Measurements from ENCODE around the gene FMR1NB. TPM values are rescaled to one million over a fixed set of nuclear protein-coding genes. Genes with fewer than 3 reads are reported as not detected.

FMR1NB gene
- total and polyA plus RNA-seq, 2 experiments from 2014 or later, result not detected

GRCh38 chrX:148049441-148049840 lies 68.3 kb downstream of the FMR1NB start:
- TF ChIP-seq EZH2 (IDR thresholded peaks at IDR 0.05; ENCODE audit: borderline replicate concordance), result no peak
- no peak for TF ChIP-seq EZH2phosphoT487 (IDR thresholded peaks at IDR 0.05; ENCODE audit: low read depth, severe bottlenecking, unreplicated experiment)
- TF ChIP-seq CTCF (IDR thresholded peaks at IDR 0.05; ENCODE audit: poor library complexity), result peak; percentile 65
- H3K9me3 ChIP-seq (ENCODE audit: low read depth), result no peaks in the 10 kb centered on the region
- no peaks in the 10 kb centered on the region for H3K4me1 ChIP-seq (ENCODE audit: insufficient read depth)
- H3K4me2 ChIP-seq, result no peak overlapping the region
- no peak overlapping the region for H3K27ac ChIP-seq
- no peaks in the 10 kb centered on the region for H3K79me2 ChIP-seq
- H2AFZ ChIP-seq, result no peak overlapping the region
- WGBS (ENCODE audit: low lambda C conversion rate, missing lambda C conversion rate), result 23% methylated on average over 4 of the region's 4 CpGs
- H3K27me3 ChIP-seq, result no peaks in the 10 kb centered on the region
- peak; percentile 46 for DNase-seq (ENCODE audit: low spot score)
- H4K20me1 ChIP-seq (ENCODE audit: insufficient read depth, poor library complexity, severe bottlenecking), result no peaks in the 10 kb centered on the region
- no peaks in the 10 kb centered on the region for H3K36me3 ChIP-seq (replicated peaks; ENCODE audit: insufficient read depth, low read depth)
- no peaks in the 10 kb centered on the region for H3K9me2 ChIP-seq (replicated peaks; ENCODE audit: insufficient read depth)
- no peak overlapping the region for H3K4me3 ChIP-seq

GRCh38 chrX:148051973-148052372 lies 70.8 kb downstream of the FMR1NB start:
- 96% methylated on average over 33 of the region's 35 CpGs for WGBS (ENCODE audit: low lambda C conversion rate, missing lambda C conversion rate)
- H3K36me3 ChIP-seq (replicated peaks; ENCODE audit: insufficient read depth, low read depth), result no peaks in the 10 kb centered on the region
- TF ChIP-seq CTCF (IDR thresholded peaks at IDR 0.05; ENCODE audit: poor library complexity) (no peak), EZH2 (IDR thresholded peaks at IDR 0.05; ENCODE audit: borderline replicate concordance) (no peak)

GRCh38 chrX:148067285-148067684 lies 86.1 kb downstream of the FMR1NB start:
- Histone ChIP-seq H3K79me2 (no peaks in the 10 kb centered on the region), H2AFZ (no peak overlapping the region), H3K4me3 (no peak overlapping the region), H3K4me1 (ENCODE audit: insufficient read depth) (no peaks in the 10 kb centered on the region), H3K27ac (no peak overlapping the region), H3K27me3 (no peaks in the 10 kb centered on the region), H3K9me2 (replicated peaks; ENCODE audit: insufficient read depth) (no peaks in the 10 kb centered on the region), H3K36me3 (replicated peaks; ENCODE audit: insufficient read depth, low read depth) (no peaks in the 10 kb centered on the region), H4K20me1 (ENCODE audit: insufficient read depth, poor library complexity, severe bottlenecking) (no peaks in the 10 kb centered on the region), H3K4me2 (no peak overlapping the region), H3K9me3 (ENCODE audit: low read depth) (no peaks in the 10 kb centered on the region)
- 79% methylated on average over 2 of the region's 2 CpGs for WGBS (ENCODE audit: low lambda C conversion rate, missing lambda C conversion rate)
- TF ChIP-seq EZH2 (IDR thresholded peaks at IDR 0.05; ENCODE audit: borderline replicate concordance) (no peak), EZH2phosphoT487 (IDR thresholded peaks at IDR 0.05; ENCODE audit: low read depth, severe bottlenecking, unreplicated experiment) (no peak), CTCF (IDR thresholded peaks at IDR 0.05; ENCODE audit: poor library complexity) (no peak)
- DNase-seq (ENCODE audit: low spot score), result no peak

More at GRCh38 chrX:148051973-148052372, 70.8 kb downstream of the FMR1NB start:
- no peak overlapping the region for H3K4me2 ChIP-seq
- H3K4me1 ChIP-seq (ENCODE audit: insufficient read depth), result no peaks in the 10 kb centered on the region
- no peak overlapping the region for H2AFZ ChIP-seq
- H3K79me2 ChIP-seq, result no peaks in the 10 kb centered on the region
- H3K4me3 ChIP-seq, result no peak overlapping the region
- no peaks in the 10 kb centered on the region for H3K9me3 ChIP-seq (ENCODE audit: low read depth)
- H3K9me2 ChIP-seq (replicated peaks; ENCODE audit: insufficient read depth), result no peaks in the 10 kb centered on the region
- H4K20me1 ChIP-seq (ENCODE audit: insufficient read depth, poor library complexity, severe bottlenecking), result no peaks in the 10 kb centered on the region
- no peak overlapping the region for H3K27ac ChIP-seq
- no peaks in the 10 kb centered on the region for H3K27me3 ChIP-seq
- no peak for DNase-seq (ENCODE audit: low spot score)

All from hepatocyte (in vitro differentiated cells).